ENCODE measurements around the gene XPA. TPM values are rescaled to one million over a fixed set of nuclear protein-coding genes. Genes with fewer than 3 reads are reported as not detected.

XPA gene
- total RNA-seq, 1 donor from 2014 or later = 10.2 TPM

DNA sequence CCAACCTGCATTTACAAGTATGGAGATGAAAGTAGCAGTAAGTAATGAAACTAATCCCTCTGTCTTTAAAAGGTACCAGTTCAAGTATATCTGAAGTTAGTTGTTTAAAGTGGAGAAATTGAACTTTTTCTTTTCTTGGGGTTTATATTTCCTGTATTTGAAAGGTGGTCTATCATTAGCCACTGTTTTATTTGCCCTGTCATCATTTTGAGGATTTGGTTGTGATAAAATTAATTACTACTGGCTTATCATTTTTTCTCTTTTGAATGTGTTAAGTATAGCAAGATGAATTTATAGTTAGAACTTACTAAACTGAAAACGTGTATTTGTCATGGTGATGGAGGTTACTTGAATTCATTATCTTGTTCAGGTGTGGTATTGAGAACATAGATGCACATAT is 38.4 kb downstream of the XPA start:
- Mint-ChIP-seq H3K9me3 (ENCODE audit: low read depth) (no peaks in the 10 kb centered on the region), H3K4me1 (ENCODE audit: low read depth) (no peaks in the 10 kb centered on the region), H3K27me3 (ENCODE audit: low read depth) (no peaks in the 10 kb centered on the region), H3K27ac (ENCODE audit: unreplicated experiment) (no peak overlapping the region), H3K4me3 (ENCODE audit: unreplicated experiment) (no peak overlapping the region), H3K36me3 (ENCODE audit: low read depth) (peaks cover 44% of the 10 kb centered on the region)
- TF ChIP-seq, protein P1, sequence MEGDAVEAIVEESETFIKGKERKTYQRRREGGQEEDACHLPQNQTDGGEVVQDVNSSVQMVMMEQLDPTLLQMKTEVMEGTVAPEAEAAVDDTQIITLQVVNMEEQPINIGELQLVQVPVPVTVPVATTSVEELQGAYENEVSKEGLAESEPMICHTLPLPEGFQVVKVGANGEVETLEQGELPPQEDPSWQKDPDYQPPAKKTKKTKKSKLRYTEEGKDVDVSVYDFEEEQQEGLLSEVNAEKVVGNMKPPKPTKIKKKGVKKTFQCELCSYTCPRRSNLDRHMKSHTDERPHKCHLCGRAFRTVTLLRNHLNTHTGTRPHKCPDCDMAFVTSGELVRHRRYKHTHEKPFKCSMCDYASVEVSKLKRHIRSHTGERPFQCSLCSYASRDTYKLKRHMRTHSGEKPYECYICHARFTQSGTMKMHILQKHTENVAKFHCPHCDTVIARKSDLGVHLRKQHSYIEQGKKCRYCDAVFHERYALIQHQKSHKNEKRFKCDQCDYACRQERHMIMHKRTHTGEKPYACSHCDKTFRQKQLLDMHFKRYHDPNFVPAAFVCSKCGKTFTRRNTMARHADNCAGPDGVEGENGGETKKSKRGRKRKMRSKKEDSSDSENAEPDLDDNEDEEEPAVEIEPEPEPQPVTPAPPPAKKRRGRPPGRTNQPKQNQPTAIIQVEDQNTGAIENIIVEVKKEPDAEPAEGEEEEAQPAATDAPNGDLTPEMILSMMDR (IDR thresholded peaks at IDR 0.05) = no peak
- no peak for DNase-seq (ENCODE audit: low spot score)

DNA sequence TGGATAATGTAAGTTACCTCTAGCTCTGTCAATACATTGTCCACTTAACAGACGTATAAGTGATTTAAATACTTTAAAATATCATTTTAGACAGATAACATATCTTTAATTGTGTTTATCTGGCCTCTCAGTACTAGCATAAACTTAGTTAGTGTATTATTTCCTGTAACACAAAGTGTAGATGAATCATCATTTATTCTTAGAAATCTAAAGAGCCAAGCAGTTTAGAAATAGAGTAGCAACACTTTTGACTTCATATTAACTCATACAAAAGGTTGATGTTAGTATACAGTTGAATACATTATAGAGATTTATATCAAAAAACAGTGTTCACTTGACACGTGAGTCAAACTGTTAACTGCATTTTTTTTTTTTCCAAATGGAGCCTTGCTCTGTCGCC is 45.5 kb downstream of the XPA start:
- TF ChIP-seq, protein P1 (IDR thresholded peaks at IDR 0.05) = no peak
- peaks cover 8% of the 10 kb centered on the region for H3K4me1 Mint-ChIP-seq (ENCODE audit: low read depth)
- H3K27me3 Mint-ChIP-seq (ENCODE audit: low read depth) = no peaks in the 10 kb centered on the region
- H3K36me3 Mint-ChIP-seq (ENCODE audit: low read depth) = peaks cover 27% of the 10 kb centered on the region
- H3K4me3 Mint-ChIP-seq (ENCODE audit: unreplicated experiment) = no peak overlapping the region
- no peak for DNase-seq (ENCODE audit: low spot score)
- H3K27ac Mint-ChIP-seq (ENCODE audit: unreplicated experiment) = peak overlapping the region; percentile 5
- no peaks in the 10 kb centered on the region for H3K9me3 Mint-ChIP-seq (ENCODE audit: low read depth)

DNA sequence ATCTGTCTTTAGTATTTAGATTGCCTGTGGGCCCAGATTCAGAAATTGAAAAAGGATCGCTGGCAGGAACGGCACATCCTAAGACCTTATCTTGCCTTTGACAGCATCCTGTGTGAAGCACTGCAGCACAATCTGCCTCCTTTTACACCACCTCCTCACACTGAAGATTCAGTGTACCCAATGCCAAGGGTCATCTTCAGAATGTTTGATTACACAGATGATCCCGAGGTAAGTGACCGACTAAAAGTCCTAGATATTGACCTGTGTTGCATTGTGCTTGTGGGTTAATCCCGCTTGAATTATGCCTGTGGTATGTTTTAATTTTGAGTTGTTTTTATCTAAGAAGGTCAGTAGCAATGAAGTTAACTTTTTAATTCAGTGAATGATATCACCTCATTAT is 49.1 kb downstream of the XPA start:
- TF ChIP-seq, protein P1 (IDR thresholded peaks at IDR 0.05) = no peak
- Mint-ChIP-seq H3K27ac (ENCODE audit: unreplicated experiment) (no peak overlapping the region), H3K27me3 (ENCODE audit: low read depth) (no peaks in the 10 kb centered on the region), H3K9me3 (ENCODE audit: low read depth) (no peaks in the 10 kb centered on the region), H3K36me3 (ENCODE audit: low read depth) (peaks cover 24% of the 10 kb centered on the region), H3K4me1 (ENCODE audit: low read depth) (peaks cover 8% of the 10 kb centered on the region), H3K4me3 (ENCODE audit: unreplicated experiment) (no peak overlapping the region)
- DNase-seq (ENCODE audit: low spot score) = no peak

DNA sequence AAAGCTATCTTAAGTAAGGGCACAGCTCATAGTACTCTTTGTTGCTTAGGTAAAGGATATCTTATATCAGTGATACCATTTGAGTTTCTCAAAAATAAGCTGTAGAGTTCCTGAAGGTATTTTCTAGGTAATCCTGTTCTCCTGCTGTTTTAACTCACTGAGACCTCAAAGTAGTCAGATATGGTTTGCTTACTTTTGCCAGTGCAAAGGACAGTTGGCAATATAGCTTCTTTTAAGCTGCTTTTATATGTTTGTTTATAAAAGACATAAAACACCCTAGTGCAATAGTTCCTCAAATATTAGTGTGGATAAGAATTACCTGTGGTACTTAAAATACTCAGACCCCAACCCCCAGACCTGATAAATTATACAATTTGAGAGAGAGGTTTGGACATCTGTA is 51.4 kb downstream of the XPA start:
- no peak overlapping the region for H3K4me3 Mint-ChIP-seq (ENCODE audit: unreplicated experiment)
- H3K9me3 Mint-ChIP-seq (ENCODE audit: low read depth) = no peaks in the 10 kb centered on the region
- DNase-seq (ENCODE audit: low spot score) = no peak
- peaks cover 5% of the 10 kb centered on the region for H3K4me1 Mint-ChIP-seq (ENCODE audit: low read depth)
- no peak overlapping the region for H3K27ac Mint-ChIP-seq (ENCODE audit: unreplicated experiment)
- H3K27me3 Mint-ChIP-seq (ENCODE audit: low read depth) = no peaks in the 10 kb centered on the region
- TF ChIP-seq, protein P1 (IDR thresholded peaks at IDR 0.05) = no peak
- peaks cover 21% of the 10 kb centered on the region for H3K36me3 Mint-ChIP-seq (ENCODE audit: low read depth)

DNA sequence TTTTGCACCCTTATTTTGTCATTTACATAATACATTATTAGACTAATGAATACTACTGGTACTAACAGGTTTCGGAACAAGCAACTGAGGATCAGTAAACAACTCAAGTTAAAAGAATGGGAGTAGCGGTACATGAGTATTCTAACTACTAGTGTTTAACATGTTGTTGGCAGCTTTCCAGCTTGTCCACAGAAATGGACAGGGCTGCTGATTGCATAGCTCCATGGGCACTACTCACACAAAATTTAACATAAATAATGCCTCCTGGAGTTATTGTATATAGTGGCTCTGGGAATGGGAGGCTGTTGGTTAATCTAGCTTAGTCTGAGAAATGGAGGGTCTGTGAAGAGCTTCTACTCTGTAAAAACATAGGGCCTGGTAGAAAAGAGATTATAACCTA is 56.8 kb downstream of the XPA start:
- Mint-ChIP-seq H3K36me3 (ENCODE audit: low read depth) (peaks cover 8% of the 10 kb centered on the region), H3K4me1 (ENCODE audit: low read depth) (peaks cover 35% of the 10 kb centered on the region), H3K4me3 (ENCODE audit: unreplicated experiment) (no peak overlapping the region), H3K27me3 (ENCODE audit: low read depth) (no peaks in the 10 kb centered on the region), H3K27ac (ENCODE audit: unreplicated experiment) (no peak overlapping the region), H3K9me3 (ENCODE audit: low read depth) (no peaks in the 10 kb centered on the region)
- TF ChIP-seq, protein P1 (IDR thresholded peaks at IDR 0.05) = no peak
- DNase-seq (ENCODE audit: low spot score) = no peak

Data from chondrocyte (in vitro differentiated cells).